D721Med (cell line): ENCODE measurements around the gene S100A5.

Source experiments
- DNase-seq: peaks from one replicate; pipeline ENCODE4 v3.0.0; 2011; ENCODE audit warnings: low spot score; ENCODE audit not compliant: insufficient read length
- FAIRE-seq: peaks from 2 replicates; lab custom pipeline; 2011; peaks lifted over from hg19 to GRCh38; lab: Jason Lieb, UNC
- CTCF ChIP-seq: IDR thresholded peaks from 2 replicates; pipeline ENCODE4 v1.5.1; 2012; ENCODE audit warnings: mild to moderate bottlenecking, control low read depth; ENCODE audit not compliant: insufficient read depth; ENCODE audit errors: missing control alignments

Gene S100A5

GRCh38 chr1:153506831-153507413 is 33.8 kb downstream of the S100A5 start:
- DNase-seq: no peak
- TF ChIP-seq CTCF: no peak
- no peak for FAIRE-seq

GRCh38 chr1:153506386-153506785 is 34.3 kb downstream of the S100A5 start:
- no peak for TF ChIP-seq CTCF
- FAIRE-seq: no peak

GRCh38 chr1:153505576-153505975 is 35.2 kb downstream of the S100A5 start:
- no peak for TF ChIP-seq CTCF
- FAIRE-seq: no peak
- no peak for DNase-seq

More at GRCh38 chr1:153506386-153506785, 34.3 kb downstream of the S100A5 start:
- no peak for DNase-seq

GRCh38 chr1:153503766-153504165 is 37.0 kb downstream of the S100A5 start:
- FAIRE-seq (no peak), DNase-seq (no peak)
- TF ChIP-seq CTCF: no peak

- FAIRE-seq (no peak), DNase-seq (no peak)
- no peak for TF ChIP-seq CTCF
Measured at GRCh38 chr1:153498746-153499145, 42.0 kb downstream of the S100A5 start.

GRCh38 chr1:153495536-153495935 is 45.2 kb downstream of the S100A5 start:
- FAIRE-seq (no peak), DNase-seq (no peak)
- no peak for TF ChIP-seq CTCF

- peak; percentile 97 for TF ChIP-seq CTCF
- DNase-seq (peak; percentile 56), FAIRE-seq (no peak)
Measured at GRCh38 chr1:153494976-153495535, 45.7 kb downstream of the S100A5 start.
